Ovary (tissue), 3 donors: ENCODE measurements around the gene PMEPA1.

ENCODE experiments used
- EP300 ChIP-seq: sonication (generic); formaldehyde crosslinking; IDR thresholded peaks from one replicate; pipeline ENCODE4 v1.6.1; 2017; ENCODE audit warnings: antibody characterized with exemption
- TF ChIP-seq, protein P1 (sequence below), 3 donors: fragments of 450-650 bp in 2 of 3; fragments of 200-600 bp in 1 of 3; IDR thresholded peaks; one replicate each; pipeline versions ENCODE4 v1.5.1 to v1.8.0; 2016 to 2022; ENCODE audit warnings: antibody characterized with exemption in 3 of 3, mild to moderate bottlenecking in 1 of 3
- donor health status: DM: no; HTN: no; CAD: no.

DNA sequence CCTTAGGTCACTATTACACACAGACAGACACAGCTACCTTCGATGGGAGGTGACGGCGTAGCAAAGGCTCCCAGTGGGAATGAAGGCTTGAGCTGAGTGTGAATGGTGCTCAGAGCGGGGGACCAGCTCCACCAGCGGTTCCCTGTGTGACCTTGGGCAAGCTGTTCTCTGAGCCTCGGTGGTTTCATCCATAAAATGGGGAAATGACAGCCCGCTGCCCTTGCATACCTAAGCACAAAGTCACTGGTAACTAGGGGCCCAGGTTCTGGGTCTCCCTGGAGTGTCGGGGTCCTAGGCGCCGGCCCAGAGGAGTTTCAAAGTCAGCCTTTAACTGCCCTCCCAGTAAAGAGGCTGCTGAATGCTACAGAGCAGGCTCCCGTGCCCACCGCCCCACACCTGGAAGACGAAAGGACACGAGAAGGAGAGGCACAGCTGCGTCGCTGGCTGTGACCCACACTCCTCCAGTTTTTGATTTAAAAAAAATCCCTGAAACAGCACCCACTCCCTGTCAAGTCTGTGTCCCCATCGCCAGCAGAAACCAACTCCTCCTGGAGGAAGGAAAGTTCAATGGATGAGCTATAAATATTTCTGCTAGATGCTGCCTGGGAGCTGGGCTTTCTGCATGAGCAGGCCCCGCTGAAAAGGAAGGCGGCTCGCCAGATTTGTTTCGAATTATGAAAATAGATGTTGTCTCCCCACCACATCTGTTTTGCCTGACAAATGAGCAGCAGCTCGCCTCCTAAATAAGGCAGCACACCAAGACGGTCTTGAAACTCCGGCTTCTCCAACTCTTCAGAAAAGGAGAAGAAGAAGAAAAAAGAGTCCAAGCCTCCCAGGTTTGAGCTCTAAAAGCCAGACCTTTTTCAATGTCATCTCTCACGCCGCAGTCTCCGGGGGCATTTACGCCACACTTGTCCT is 27.4 kb downstream of the PMEPA1 start:
- TF ChIP-seq, protein P1, sequence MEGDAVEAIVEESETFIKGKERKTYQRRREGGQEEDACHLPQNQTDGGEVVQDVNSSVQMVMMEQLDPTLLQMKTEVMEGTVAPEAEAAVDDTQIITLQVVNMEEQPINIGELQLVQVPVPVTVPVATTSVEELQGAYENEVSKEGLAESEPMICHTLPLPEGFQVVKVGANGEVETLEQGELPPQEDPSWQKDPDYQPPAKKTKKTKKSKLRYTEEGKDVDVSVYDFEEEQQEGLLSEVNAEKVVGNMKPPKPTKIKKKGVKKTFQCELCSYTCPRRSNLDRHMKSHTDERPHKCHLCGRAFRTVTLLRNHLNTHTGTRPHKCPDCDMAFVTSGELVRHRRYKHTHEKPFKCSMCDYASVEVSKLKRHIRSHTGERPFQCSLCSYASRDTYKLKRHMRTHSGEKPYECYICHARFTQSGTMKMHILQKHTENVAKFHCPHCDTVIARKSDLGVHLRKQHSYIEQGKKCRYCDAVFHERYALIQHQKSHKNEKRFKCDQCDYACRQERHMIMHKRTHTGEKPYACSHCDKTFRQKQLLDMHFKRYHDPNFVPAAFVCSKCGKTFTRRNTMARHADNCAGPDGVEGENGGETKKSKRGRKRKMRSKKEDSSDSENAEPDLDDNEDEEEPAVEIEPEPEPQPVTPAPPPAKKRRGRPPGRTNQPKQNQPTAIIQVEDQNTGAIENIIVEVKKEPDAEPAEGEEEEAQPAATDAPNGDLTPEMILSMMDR (IDR thresholded peaks at IDR 0.05) = no peak
- TF ChIP-seq EP300 = no peak
